GM10266 (cell line): Measurements from ENCODE around the gene PCNX1.
A peak's percentile ranks its signal among the peaks of the same experiment; 100 is the strongest.

Experiments
- DNase-seq: peaks from one replicate; pipeline ENCODE4 v3.0.0; 2012; ENCODE audit errors: extremely low spot score
- CTCF ChIP-seq: IDR thresholded peaks from 2 replicates; pipeline ENCODE4 v1.5.1; 2012; ENCODE audit warnings: mild to moderate bottlenecking, low read depth; ENCODE audit not compliant: control insufficient read depth, insufficient read depth; ENCODE audit errors: missing control alignments

The PCNX1 gene

GRCh38 chr14:71135496-71135895, 228.2 kb downstream of the PCNX1 start:
- DNase-seq, result no peak
- TF ChIP-seq CTCF, result no peak

- no peak for TF ChIP-seq CTCF
- DNase-seq, result no peak
Observed at GRCh38 chr14:71135911-71136310, 228.7 kb downstream of the PCNX1 start.

GRCh38 chr14:71136386-71137060, 229.3 kb downstream of the PCNX1 start:
- TF ChIP-seq CTCF, result no peak
- no peak for DNase-seq

- TF ChIP-seq CTCF, result no peak
- DNase-seq, result no peak
Observed at GRCh38 chr14:71137536-71138447, 230.5 kb downstream of the PCNX1 start.

- TF ChIP-seq CTCF, result peak; percentile 91
- peak; percentile 67 for DNase-seq
Observed at GRCh38 chr14:71138448-71139293, 231.4 kb downstream of the PCNX1 start.

GRCh38 chr14:71139294-71139946, 232.2 kb downstream of the PCNX1 start:
- TF ChIP-seq CTCF, result no peak
- DNase-seq, result no peak
